Activated CD4-positive, alpha-beta T cell treated with anti-CD3 and anti-CD28 coated beads, Interleukin-2, amount 10 ng/mL, durations not matched to agents 24 days and 14 days (primary cell): ENCODE results near the gene OOEP. TPM values are rescaled to one million over a fixed set of nuclear protein-coding genes. Genes with fewer than 3 reads are reported as not detected.
A peak's percentile ranks its signal among the peaks of the same experiment; 100 is the strongest.
"Not testable (repeated sequence)": the region's sequence is repeated elsewhere in the genome, so short reads cannot be mapped to it uniquely, and the experiment has no call there.

Experiments used
- DNase-seq: peaks from one replicate; pipeline ENCODE4 v3.0.0; 2022
- H3K27ac Mint-ChIP-seq: one replicate; pipeline ENCODE4 v1.8.0; 2022; ENCODE audit warnings: mild to moderate bottlenecking, mixed read lengths
- H3K27me3 Mint-ChIP-seq: one replicate; pipeline ENCODE4 v1.8.0; 2022; ENCODE audit warnings: mixed read lengths
- H3K36me3 Mint-ChIP-seq: one replicate; pipeline ENCODE4 v1.8.0; 2022; ENCODE audit warnings: low read depth, mild to moderate bottlenecking, mixed read lengths
- H3K4me1 Mint-ChIP-seq: one replicate; pipeline ENCODE4 v1.8.0; 2021; ENCODE audit warnings: mixed read lengths
- H3K4me3 Mint-ChIP-seq: one replicate; pipeline ENCODE4 v1.8.0; 2022; ENCODE audit warnings: mild to moderate bottlenecking, moderate library complexity, mixed read lengths
- H3K9me3 Mint-ChIP-seq: one replicate; pipeline ENCODE4 v1.8.0; 2021; ENCODE audit warnings: mixed read lengths
- intact Hi-C: fragments of 100-400 bp; cut with micrococcal nuclease; formaldehyde crosslinking; loops from one replicate; pipeline ENCODE4 v1.15.1; 2023
- total RNA-seq: library from RNA; stranded (reverse); gene quantifications from 2 replicates; pipeline ENCODE4 v1.2.3, GENCODE V29; 2022

Gene OOEP
- total RNA-seq, result 0.47 TPM in 2 replicates

DNA sequence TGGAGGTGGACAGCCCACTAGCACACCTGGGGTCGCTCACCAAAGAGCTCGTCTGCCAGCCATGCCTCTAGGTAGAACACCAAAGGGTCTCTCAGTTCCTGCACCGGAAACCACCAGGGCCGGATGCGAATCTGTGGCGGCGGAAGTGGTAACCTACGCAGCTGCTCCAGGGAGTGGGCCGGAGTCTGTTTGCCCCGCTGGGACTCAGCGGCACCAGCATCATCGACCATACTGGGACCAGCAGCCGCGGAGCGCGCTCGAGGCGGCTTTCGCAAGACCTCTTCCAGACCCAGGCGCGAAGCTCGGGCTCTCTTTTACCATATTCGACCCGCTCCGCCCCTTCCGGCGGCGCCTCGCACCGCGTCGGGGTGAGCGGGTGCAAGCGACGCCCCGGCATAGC is at the start of gene OOEP:
Gene OOEP (minus strand): TSS at position 335 of the 400 bp plus-strand sequence. CDS start 105 bp downstream, at position 230.
- Mint-ChIP-seq H3K4me1 (no peaks in the 10 kb centered on the region), H3K9me3 (no peaks in the 10 kb centered on the region), H3K27ac (no peak within 1 kb of the TSS), H3K4me3 (no peak within 1 kb of the TSS), H3K36me3 (no peaks in the 10 kb centered on the region), H3K27me3 (peaks cover 2% of the 10 kb centered on the region)
- intact Hi-C loops, result no loop called here
- DNase-seq, result no peak

DNA sequence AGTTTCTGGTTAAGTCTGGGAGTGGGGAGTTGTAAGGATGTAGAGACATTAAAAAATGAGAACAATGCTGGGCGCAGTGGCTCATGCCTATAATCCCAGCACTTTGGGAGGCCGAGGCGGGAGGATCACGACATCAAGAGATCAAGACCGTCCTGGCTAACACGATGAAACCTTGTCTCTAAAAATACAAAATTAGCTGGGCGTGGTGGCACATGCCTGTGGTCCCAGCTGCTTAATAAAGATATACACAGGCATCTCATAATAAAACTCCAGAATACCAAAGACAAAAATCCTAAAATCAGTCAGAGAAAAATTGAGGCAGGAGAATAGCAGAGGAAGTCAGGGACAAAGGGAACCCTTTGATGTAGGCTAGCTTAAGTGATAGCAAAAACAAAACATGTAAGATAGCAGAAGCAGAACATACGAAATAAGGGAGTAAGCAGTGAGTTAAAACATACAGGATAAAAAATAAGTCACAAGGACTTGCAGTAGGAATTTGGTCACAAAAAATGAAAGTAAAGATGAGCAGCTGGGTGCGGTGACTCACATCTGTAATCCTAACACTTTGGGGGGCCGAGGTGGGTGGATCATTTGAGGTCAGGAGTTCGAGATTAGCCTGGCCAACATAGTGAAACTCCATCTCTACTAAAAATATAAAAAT is 48.5 kb upstream of the OOEP start:
- H3K4me1 Mint-ChIP-seq, result peaks cover 17% of the 10 kb centered on the region
- peaks cover 54% of the 10 kb centered on the region for H3K36me3 Mint-ChIP-seq
- no peak for DNase-seq
- H3K4me3 Mint-ChIP-seq, result no peak overlapping the region
- H3K27ac Mint-ChIP-seq, result no peak overlapping the region
- H3K9me3 Mint-ChIP-seq, result no peaks in the 10 kb centered on the region
- intact Hi-C loops, result no loop called here
- no peaks in the 10 kb centered on the region for H3K27me3 Mint-ChIP-seq

DNA sequence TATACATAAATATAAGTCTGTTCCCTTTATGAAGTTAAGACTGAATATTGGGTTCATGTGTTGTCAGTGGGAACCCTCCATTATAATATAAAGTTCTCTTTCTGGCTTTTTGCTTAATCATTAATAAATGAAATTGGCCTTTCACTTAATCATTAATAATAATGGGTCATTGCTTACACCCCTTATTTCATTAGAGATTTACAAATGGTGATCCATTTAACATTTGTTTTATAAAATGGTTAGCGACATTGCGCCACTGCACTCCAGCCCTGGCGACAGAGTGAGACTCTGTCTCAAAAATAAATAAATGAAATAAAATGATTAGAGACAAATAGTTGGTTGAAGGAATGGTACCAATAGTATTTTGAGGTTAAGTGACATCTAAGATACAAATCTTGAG is 43.4 kb upstream of the OOEP start:
- Mint-ChIP-seq H3K36me3 (peaks cover 35% of the 10 kb centered on the region), H3K27ac (no peak overlapping the region), H3K27me3 (no peaks in the 10 kb centered on the region), H3K4me3 (no peak overlapping the region), H3K9me3 (no peaks in the 10 kb centered on the region), H3K4me1 (peaks cover 2% of the 10 kb centered on the region)
- intact Hi-C loops, result no loop called here
- no peak for DNase-seq

DNA sequence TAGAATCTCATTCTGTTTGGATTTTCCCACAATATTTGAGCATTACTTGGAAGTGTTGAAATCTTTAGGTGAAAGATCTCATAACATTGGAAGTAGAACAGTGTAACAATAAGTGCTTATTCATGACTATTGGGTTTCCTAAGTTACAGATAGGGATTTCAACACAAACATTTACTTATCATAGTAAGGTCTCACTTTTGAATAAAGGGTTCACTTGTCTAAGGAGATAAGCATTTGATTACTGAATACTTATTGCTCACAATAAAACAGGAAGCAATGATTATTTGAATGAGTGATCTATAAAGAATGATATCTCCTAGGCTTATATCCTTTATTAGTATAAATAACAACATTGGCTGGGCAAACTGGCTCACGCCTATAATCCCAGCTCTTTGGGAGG is 39.7 kb upstream of the OOEP start:
- intact Hi-C loops, result no loop called here
- no peak overlapping the region for H3K4me3 Mint-ChIP-seq
- H3K27ac Mint-ChIP-seq, result no peak overlapping the region
- DNase-seq, result no peak
- H3K9me3 Mint-ChIP-seq, result no peaks in the 10 kb centered on the region
- H3K27me3 Mint-ChIP-seq, result no peaks in the 10 kb centered on the region
- H3K4me1 Mint-ChIP-seq, result no peaks in the 10 kb centered on the region
- peaks cover 14% of the 10 kb centered on the region for H3K36me3 Mint-ChIP-seq

DNA sequence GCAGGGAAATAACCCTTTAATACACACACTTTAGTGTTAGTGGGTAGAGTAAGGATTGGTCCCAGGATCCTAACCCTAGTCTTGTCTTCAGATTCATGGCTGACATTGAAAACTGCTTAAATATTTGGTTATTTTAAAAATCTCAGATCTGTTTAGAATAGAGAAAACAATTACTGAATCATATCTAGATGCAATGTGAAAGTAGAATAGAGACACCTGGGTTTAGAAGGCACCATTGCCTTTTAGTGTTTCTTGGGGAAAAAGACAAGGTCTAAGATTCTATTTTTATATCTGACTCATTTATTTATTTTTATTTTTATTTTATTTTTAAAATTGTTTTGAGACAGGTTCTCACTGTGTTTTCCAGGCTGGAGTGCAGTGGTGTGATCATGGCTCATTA is 31.0 kb upstream of the OOEP start:
- H3K27me3 Mint-ChIP-seq, result no peaks in the 10 kb centered on the region
- no peaks in the 10 kb centered on the region for H3K9me3 Mint-ChIP-seq
- no peak overlapping the region for H3K4me3 Mint-ChIP-seq
- H3K27ac Mint-ChIP-seq, result no peak overlapping the region
- peaks cover 6% of the 10 kb centered on the region for H3K36me3 Mint-ChIP-seq
- H3K4me1 Mint-ChIP-seq, result peaks cover 2% of the 10 kb centered on the region
- intact Hi-C loops, result no loop called here
- DNase-seq, result no peak

DNA sequence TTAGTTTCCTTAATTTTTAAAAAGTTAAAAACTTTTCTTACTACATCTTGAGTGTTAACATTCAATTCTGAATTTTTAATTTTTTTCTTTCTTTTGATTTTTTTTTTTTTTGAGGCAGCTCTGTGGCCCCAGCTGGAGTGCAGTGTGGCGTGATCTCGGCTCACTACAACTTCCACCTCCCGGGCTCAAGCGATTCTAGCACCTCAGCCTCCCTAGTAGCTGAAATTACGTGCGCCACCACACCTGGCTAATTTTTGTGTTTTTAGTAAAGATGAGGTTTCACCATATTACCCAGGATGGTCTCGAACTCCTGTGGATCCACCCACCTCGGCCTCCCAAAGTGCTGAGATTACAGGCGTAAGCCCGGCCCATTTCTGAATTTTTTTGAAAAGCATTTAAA is 26.2 kb upstream of the OOEP start:
- H3K4me1 Mint-ChIP-seq, result peaks cover 18% of the 10 kb centered on the region
- no peak overlapping the region for H3K4me3 Mint-ChIP-seq
- no peak overlapping the region for H3K27ac Mint-ChIP-seq
- peaks cover 3% of the 10 kb centered on the region for H3K9me3 Mint-ChIP-seq
- intact Hi-C loops, result no loop called here
- H3K36me3 Mint-ChIP-seq, result peaks cover 12% of the 10 kb centered on the region
- DNase-seq, result no peak
- no peaks in the 10 kb centered on the region for H3K27me3 Mint-ChIP-seq

DNA sequence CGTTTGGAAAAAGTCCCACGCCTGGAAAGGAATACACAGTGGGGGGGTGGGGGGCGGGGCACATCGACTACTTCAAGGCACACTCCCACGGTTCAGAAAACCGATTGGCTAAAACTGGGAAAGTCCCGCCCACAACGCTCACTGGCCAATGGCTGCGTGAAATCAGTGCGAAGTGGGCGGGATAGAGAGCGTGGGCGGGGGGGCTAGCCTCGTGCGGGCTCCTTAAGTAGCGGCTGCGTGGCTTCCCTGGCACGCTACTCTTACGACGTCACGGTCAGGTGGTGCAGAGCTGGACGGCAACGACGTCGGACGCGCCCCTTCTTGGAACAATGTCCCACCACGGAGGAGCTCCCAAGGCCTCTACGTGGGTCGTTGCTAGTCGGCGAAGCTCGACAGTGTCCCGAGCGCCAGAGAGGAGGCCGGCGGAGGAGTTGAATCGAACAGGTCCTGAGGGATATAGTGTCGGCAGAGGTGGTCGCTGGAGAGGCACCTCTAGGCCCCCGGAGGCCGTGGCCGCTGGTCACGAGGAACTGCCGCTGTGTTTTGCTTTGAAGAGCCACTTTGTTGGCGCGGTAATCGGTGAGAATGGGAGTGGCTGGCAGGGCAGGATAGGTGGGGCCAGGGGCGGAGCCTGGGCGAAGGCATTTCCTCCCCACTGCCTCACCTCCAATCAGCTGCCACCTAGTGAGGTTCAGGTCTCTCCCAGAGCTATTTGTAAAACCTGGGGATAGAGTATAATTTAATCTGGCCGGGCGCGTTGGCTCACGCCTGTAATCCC is 25.1 kb upstream of the OOEP start, which contains the start of gene DDX43:
Gene DDX43 (plus strand): TSS at position 252 of the 778 bp plus-strand sequence. CDS start 78 bp downstream, at position 330.
- Mint-ChIP-seq H3K36me3 (peaks cover 12% of the 10 kb centered on the region), H3K9me3 (peaks cover 3% of the 10 kb centered on the region), H3K4me1 (peaks cover 20% of the 10 kb centered on the region), H3K27ac (peak within 1 kb of the TSS; percentile 88), H3K27me3 (no peaks in the 10 kb centered on the region), H3K4me3 (peak within 1 kb of the TSS; percentile 75)
- DNase-seq, result peak; percentile 85
- intact Hi-C loops, result no loop called here

DNA sequence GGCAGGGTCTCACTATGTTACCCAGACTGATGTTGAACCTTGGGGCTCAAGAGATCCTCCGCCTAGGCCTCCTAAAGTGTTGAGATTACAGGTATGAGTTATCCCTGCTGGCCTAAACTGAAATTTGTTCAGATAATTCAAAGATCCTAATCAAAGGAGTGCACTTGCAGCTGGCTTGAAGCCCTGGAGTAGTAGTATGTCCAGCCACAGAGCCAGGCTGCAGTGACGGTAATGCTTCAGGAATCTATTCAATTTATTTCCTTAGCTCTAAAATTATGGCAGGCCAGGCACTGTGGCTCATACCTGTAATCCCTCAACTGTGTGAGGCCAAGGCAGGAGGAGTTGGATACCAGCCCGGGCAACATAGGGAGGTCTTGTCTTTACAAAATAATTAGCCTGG is 23.6 kb upstream of the OOEP start:
- no peak overlapping the region for H3K27ac Mint-ChIP-seq
- H3K9me3 Mint-ChIP-seq, result peaks cover 3% of the 10 kb centered on the region
- peaks cover 10% of the 10 kb centered on the region for H3K36me3 Mint-ChIP-seq
- DNase-seq, result no peak
- no peaks in the 10 kb centered on the region for H3K27me3 Mint-ChIP-seq
- intact Hi-C loops, result no loop called here
- H3K4me1 Mint-ChIP-seq, result peaks cover 23% of the 10 kb centered on the region
- no peak overlapping the region for H3K4me3 Mint-ChIP-seq

DNA sequence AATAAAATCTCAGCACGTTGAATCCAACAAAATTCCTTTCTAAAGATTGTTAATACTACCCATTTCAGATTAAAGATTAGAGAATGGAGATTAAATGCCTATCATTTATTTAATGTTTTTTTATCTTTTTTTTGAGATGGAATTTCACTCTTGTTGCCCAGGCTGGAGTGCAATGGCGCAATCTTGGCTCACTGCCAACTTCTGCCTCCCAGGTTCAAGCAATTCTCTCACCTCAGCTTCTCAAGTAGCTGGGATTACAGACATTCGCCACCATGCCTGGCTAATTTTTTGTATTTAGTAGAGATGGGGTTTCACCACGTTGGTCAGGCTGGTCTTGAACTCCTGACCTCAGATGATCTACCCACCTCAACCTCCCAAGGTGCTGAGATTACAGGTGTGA is 22.5 kb upstream of the OOEP start:
- H3K27me3 Mint-ChIP-seq, intact Hi-C loops, H3K27ac Mint-ChIP-seq, H3K4me3 Mint-ChIP-seq, H3K36me3 Mint-ChIP-seq, DNase-seq, H3K9me3 Mint-ChIP-seq: not testable (repeated sequence)
- peaks cover 24% of the 10 kb centered on the region for H3K4me1 Mint-ChIP-seq

DNA sequence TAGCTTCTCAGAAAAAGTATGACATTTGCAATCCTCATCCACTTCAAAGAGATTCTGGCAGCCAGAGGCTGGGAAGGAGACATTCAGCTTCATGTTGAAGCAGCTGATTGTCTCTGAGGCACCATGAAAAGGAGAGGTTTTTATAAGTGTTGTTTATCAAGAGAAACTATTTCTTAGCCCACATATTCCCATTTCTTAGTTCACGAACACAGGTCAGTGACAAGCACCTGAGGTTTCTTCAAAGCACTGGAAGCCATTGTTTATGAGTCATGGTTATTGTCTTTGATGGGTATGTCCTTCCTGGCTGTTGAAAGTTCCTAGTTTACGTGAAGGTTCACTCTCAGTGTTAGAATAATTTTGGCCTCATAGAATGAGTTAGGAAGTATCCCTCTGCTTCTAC is 22.0 kb upstream of the OOEP start:
- H3K4me1 Mint-ChIP-seq, result peaks cover 24% of the 10 kb centered on the region
- peaks cover 1% of the 10 kb centered on the region for H3K27me3 Mint-ChIP-seq
- peak overlapping the region; percentile 50 for H3K4me3 Mint-ChIP-seq
- H3K27ac Mint-ChIP-seq, result peak overlapping the region; percentile 68
- intact Hi-C loops, result no loop called here
- DNase-seq, result peak; percentile 60
- peaks cover 3% of the 10 kb centered on the region for H3K9me3 Mint-ChIP-seq
- peaks cover 10% of the 10 kb centered on the region for H3K36me3 Mint-ChIP-seq

DNA sequence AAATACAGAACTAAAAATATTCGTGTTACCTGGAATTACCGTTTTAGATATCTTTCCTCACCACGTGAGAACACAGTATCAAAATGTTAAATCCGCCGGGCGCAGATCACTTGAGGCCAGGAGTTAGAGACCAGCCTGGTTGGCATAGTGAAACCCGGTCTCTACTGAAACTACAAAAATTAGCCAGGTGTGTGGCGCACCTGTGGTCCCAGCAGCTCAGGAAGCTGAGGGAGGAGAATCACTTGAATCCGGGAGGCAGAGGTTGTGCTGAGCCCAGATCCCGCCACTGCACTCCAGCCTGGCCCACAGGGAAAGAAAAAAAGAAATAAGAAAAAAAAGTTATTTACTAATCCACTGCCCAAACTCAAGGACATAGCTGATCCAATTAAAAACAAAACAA is 20.2 kb upstream of the OOEP start:
- Mint-ChIP-seq H3K9me3 (peaks cover 3% of the 10 kb centered on the region), H3K4me3 (no peak overlapping the region), H3K27me3 (peaks cover 1% of the 10 kb centered on the region), H3K27ac (no peak overlapping the region), H3K4me1 (peaks cover 26% of the 10 kb centered on the region), H3K36me3 (peaks cover 10% of the 10 kb centered on the region)
- DNase-seq, result no peak
- intact Hi-C loops, result no loop called here

DNA sequence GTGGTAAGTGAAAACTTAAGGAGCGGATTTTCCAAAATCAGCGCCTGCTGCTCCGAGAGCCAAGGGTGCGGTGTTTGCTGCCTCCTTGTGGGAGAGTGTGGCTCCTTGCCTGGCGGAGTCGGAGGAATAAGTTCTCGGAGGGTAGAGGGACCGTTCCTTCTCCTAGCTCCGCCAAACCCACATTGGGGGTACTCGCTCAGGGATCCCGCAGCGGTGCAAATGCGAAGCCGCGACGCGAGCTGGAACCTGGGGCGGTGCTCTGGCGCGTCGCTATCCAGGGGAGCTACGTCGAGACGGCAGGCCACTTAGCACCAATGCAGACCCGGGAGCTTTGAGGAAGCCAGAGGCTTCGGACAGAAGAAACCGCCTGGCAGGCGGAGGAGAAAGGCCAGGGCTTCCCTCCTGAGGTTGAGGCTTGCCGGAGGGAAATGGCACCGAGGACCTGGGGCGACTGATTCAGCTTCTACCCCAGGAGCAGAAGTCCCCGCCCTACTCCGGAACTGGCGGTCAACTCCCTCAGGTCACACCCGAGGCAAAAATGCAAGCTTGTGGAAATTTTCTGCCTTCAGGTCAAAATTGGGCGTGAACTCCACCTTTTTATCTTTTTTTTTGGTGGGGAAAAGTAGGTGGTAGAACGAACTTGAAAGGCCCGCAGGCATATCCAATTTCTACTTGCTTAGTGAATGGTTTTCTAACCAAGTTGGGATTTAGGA is 19.3 kb upstream of the OOEP start:
- peaks cover 3% of the 10 kb centered on the region for H3K9me3 Mint-ChIP-seq
- H3K4me1 Mint-ChIP-seq, result peaks cover 26% of the 10 kb centered on the region
- H3K27me3 Mint-ChIP-seq, result peaks cover 1% of the 10 kb centered on the region
- peak overlapping the region; percentile 81 for H3K27ac Mint-ChIP-seq
- H3K36me3 Mint-ChIP-seq, result peaks cover 10% of the 10 kb centered on the region
- DNase-seq, result peak; percentile 89
- intact Hi-C loops, result no loop called here
- peak overlapping the region; percentile 87 for H3K4me3 Mint-ChIP-seq

DNA sequence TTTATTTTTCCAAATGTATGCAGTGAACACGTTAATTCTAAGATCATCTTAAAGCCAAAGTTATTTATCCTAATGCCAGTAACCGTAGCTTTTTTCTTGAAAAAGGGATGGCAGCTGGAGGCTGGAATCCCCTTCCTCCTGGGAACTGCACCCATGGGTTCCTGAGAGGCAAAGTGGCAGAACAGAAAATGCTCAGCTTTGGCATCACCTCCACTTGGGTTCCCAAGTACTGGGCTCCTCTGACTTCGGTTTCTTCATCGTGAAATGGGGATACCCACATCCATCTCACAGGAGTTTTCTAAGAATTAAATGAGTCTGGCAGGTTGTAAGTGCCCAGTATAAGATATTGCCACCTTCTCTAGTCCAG is 18.7 kb upstream of the OOEP start:
- Mint-ChIP-seq H3K4me1 (peaks cover 24% of the 10 kb centered on the region), H3K4me3 (peak overlapping the region; percentile 87), H3K9me3 (peaks cover under 1% of the 10 kb centered on the region), H3K27me3 (peaks cover 1% of the 10 kb centered on the region), H3K36me3 (peaks cover 5% of the 10 kb centered on the region), H3K27ac (peak overlapping the region; percentile 81)
- intact Hi-C loops, result no loop called here
- DNase-seq, result no peak

DNA sequence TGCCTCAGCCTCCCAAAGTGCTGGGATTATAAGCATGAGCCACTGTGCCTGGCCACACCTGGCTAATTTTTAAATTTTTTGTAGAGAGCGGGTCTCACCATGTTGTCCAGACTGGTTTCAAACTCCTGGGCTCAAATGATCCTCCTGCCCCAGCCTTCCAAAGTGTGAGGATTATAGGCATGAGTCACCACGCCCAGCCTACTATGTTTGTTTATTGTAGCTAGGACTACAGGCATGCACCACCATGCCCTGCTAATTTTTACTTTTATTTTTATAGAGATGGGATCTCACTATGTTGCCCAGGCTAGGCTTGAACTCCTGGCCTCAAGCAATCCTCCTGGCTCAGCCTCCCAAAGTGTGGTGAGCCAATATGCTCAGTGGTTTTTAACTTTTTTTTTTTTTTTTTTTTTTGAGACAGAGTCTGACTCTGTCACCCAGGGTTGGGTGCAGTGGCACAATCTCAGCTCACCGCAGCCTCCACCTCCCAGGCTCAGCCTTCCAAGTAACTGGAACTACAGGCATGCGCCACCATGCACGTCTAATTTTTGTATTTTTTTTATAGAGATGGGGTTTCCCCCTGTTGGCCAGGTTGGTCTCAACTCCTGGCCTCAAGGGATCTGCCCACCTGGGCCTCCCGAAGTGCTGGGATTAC is 12.9 kb upstream of the OOEP start:
- H3K4me1 Mint-ChIP-seq, result peaks cover 2% of the 10 kb centered on the region
- H3K36me3 Mint-ChIP-seq, result no peaks in the 10 kb centered on the region
- no peak overlapping the region for H3K4me3 Mint-ChIP-seq
- H3K27ac Mint-ChIP-seq, result no peak overlapping the region
- DNase-seq, result no peak
- intact Hi-C loops, result no loop called here
- no peaks in the 10 kb centered on the region for H3K27me3 Mint-ChIP-seq
- no peaks in the 10 kb centered on the region for H3K9me3 Mint-ChIP-seq
